ENCODE results near the gene TCN2.

Gene TCN2

DNA sequence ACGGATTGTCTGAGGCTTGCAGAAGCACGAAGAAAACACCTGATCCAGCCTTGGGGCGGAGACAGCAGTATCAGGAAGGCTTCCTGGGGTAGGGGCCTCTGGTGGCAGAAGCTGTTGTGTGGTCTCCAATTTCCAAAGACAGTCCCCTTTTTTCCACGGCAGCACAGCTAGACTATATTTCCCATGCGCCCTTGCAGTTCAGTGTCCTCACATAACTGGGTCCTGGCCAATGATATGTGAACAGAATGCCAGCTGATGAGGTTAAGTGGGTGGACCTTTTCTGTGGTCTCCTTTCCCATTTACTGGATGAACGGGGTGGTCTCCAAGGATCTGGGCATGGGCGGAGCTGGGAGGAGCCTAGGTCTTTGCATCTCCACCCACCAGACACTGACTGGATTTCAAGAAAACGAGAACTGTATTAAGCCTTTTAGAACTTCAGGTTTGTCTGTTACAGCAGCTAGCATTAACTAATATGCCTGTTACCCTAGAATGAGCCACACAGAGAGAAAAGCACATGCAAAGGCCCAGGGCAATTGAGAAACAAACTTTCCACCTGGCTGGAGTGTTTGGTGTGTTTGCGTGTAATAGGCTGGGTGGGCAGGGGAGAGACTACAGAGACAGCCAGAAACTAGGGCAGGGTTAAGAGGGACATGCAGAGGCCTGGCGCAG is 38.7 kb upstream of the TCN2 start:
- TF ChIP-seq TOX (CRISPR knock-in tag; IDR thresholded peaks at IDR 0.05; ENCODE audit: borderline replicate concordance) (no peak), ZFP3 (CRISPR knock-in tag; IDR thresholded peaks at IDR 0.05) (no peak), GLIS3 (CRISPR knock-in tag; IDR thresholded peaks at IDR 0.05) (no peak), CSDC2 (CRISPR knock-in tag; IDR thresholded peaks at IDR 0.05) (no peak), RARB (CRISPR knock-in tag; IDR thresholded peaks at IDR 0.05) (no peak), ESRRG (CRISPR knock-in tag; IDR thresholded peaks at IDR 0.05) (no peak), ZNF70 (CRISPR knock-in tag; IDR thresholded peaks at IDR 0.05) (no peak), TCF4 (CRISPR knock-in tag; IDR thresholded peaks at IDR 0.05; ENCODE audit: borderline replicate concordance) (no peak), SNAI2 (CRISPR knock-in tag; IDR thresholded peaks at IDR 0.05) (no peak)
- TF ChIP-seq, protein P1, sequence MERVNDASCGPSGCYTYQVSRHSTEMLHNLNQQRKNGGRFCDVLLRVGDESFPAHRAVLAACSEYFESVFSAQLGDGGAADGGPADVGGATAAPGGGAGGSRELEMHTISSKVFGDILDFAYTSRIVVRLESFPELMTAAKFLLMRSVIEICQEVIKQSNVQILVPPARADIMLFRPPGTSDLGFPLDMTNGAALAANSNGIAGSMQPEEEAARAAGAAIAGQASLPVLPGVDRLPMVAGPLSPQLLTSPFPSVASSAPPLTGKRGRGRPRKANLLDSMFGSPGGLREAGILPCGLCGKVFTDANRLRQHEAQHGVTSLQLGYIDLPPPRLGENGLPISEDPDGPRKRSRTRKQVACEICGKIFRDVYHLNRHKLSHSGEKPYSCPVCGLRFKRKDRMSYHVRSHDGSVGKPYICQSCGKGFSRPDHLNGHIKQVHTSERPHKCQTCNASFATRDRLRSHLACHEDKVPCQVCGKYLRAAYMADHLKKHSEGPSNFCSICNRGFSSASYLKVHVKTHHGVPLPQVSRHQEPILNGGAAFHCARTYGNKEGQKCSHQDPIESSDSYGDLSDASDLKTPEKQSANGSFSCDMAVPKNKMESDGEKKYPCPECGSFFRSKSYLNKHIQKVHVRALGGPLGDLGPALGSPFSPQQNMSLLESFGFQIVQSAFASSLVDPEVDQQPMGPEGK (CRISPR knock-in tag; IDR thresholded peaks at IDR 0.05; ENCODE audit: borderline replicate concordance), result no peak
- TF ChIP-seq, protein P2, sequence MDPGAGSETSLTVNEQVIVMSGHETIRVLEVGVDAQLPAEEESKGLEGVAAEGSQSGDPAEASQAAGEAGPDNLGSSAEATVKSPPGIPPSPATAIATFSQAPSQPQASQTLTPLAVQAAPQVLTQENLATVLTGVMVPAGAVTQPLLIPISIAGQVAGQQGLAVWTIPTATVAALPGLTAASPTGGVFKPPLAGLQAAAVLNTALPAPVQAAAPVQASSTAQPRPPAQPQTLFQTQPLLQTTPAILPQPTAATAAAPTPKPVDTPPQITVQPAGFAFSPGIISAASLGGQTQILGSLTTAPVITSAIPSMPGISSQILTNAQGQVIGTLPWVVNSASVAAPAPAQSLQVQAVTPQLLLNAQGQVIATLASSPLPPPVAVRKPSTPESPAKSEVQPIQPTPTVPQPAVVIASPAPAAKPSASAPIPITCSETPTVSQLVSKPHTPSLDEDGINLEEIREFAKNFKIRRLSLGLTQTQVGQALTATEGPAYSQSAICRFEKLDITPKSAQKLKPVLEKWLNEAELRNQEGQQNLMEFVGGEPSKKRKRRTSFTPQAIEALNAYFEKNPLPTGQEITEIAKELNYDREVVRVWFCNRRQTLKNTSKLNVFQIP (CRISPR knock-in tag; IDR thresholded peaks at IDR 0.05; ENCODE audit: borderline replicate concordance, low read depth), result no peak
- no peak for ATAC-seq

DNA sequence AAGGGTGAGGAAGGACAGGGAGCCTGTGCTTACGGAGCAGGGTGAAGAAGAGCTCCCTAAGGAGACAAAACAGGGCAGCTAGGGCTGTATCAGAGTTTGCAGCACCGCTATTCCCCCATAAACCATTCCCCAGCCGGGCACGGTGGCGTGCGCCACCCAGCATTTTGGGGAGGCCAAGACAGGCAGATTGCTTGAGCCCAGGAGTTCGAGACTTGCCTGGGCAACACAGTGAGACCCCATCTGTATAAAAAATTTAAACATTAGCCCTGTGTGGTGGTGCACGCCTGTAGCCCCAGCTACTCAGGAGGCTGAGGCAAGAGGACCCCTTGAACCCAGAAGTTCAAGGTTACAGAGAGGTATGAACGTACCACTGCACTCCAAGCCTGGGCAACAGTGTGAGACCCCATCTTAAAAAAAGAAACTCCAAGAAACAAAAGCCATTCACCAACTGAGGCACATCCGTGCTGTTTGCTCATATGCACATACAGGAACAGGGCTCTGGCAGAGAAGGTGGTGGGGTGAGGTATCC is 37.2 kb upstream of the TCN2 start:
- no peak for ATAC-seq
- TF ChIP-seq OSR1 (CRISPR knock-in tag; IDR thresholded peaks at IDR 0.05) (no peak), SNAI2 (CRISPR knock-in tag; IDR thresholded peaks at IDR 0.05) (no peak), ZFP3 (CRISPR knock-in tag; IDR thresholded peaks at IDR 0.05) (no peak), ARNTL (CRISPR knock-in tag; IDR thresholded peaks at IDR 0.05; ENCODE audit: borderline replicate concordance, low read depth) (no peak), ESRRG (CRISPR knock-in tag; IDR thresholded peaks at IDR 0.05) (no peak), PPARA (CRISPR knock-in tag; IDR thresholded peaks at IDR 0.05; ENCODE audit: borderline replicate concordance) (no peak), ZNF70 (CRISPR knock-in tag; IDR thresholded peaks at IDR 0.05) (no peak), ZNF565 (CRISPR knock-in tag; conservative IDR thresholded peaks at IDR 0.05; ENCODE audit: low read depth) (no peak), BACH2 (CRISPR knock-in tag; IDR thresholded peaks at IDR 0.05; ENCODE audit: borderline replicate concordance) (no peak), CSDC2 (CRISPR knock-in tag; IDR thresholded peaks at IDR 0.05) (no peak), TCF4 (CRISPR knock-in tag; IDR thresholded peaks at IDR 0.05; ENCODE audit: borderline replicate concordance) (no peak), TOX (CRISPR knock-in tag; IDR thresholded peaks at IDR 0.05; ENCODE audit: borderline replicate concordance) (no peak)
- TF ChIP-seq, protein P2 (CRISPR knock-in tag; IDR thresholded peaks at IDR 0.05; ENCODE audit: borderline replicate concordance, low read depth), result no peak
- TF ChIP-seq, protein P3, sequence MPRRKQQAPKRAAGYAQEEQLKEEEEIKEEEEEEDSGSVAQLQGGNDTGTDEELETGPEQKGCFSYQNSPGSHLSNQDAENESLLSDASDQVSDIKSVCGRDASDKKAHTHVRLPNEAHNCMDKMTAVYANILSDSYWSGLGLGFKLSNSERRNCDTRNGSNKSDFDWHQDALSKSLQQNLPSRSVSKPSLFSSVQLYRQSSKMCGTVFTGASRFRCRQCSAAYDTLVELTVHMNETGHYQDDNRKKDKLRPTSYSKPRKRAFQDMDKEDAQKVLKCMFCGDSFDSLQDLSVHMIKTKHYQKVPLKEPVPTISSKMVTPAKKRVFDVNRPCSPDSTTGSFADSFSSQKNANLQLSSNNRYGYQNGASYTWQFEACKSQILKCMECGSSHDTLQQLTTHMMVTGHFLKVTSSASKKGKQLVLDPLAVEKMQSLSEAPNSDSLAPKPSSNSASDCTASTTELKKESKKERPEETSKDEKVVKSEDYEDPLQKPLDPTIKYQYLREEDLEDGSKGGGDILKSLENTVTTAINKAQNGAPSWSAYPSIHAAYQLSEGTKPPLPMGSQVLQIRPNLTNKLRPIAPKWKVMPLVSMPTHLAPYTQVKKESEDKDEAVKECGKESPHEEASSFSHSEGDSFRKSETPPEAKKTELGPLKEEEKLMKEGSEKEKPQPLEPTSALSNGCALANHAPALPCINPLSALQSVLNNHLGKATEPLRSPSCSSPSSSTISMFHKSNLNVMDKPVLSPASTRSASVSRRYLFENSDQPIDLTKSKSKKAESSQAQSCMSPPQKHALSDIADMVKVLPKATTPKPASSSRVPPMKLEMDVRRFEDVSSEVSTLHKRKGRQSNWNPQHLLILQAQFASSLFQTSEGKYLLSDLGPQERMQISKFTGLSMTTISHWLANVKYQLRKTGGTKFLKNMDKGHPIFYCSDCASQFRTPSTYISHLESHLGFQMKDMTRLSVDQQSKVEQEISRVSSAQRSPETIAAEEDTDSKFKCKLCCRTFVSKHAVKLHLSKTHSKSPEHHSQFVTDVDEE (CRISPR knock-in tag; IDR thresholded peaks at IDR 0.05), result no peak
- TF ChIP-seq, protein P4, sequence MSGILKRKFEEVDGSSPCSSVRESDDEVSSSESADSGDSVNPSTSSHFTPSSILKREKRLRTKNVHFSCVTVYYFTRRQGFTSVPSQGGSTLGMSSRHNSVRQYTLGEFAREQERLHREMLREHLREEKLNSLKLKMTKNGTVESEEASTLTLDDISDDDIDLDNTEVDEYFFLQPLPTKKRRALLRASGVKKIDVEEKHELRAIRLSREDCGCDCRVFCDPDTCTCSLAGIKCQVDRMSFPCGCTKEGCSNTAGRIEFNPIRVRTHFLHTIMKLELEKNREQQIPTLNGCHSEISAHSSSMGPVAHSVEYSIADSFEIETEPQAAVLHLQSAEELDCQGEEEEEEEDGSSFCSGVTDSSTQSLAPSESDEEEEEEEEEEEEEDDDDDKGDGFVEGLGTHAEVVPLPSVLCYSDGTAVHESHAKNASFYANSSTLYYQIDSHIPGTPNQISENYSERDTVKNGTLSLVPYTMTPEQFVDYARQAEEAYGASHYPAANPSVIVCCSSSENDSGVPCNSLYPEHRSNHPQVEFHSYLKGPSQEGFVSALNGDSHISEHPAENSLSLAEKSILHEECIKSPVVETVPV (CRISPR knock-in tag; IDR thresholded peaks at IDR 0.05), result no peak
- TF ChIP-seq, protein P5, sequence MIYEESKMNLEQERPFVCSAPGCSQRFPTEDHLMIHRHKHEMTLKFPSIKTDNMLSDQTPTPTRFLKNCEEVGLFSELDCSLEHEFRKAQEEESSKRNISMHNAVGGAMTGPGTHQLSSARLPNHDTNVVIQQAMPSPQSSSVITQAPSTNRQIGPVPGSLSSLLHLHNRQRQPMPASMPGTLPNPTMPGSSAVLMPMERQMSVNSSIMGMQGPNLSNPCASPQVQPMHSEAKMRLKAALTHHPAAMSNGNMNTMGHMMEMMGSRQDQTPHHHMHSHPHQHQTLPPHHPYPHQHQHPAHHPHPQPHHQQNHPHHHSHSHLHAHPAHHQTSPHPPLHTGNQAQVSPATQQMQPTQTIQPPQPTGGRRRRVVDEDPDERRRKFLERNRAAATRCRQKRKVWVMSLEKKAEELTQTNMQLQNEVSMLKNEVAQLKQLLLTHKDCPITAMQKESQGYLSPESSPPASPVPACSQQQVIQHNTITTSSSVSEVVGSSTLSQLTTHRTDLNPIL (CRISPR knock-in tag; IDR thresholded peaks at IDR 0.05; ENCODE audit: low read depth), result no peak
